HFFc6 (cell line): ENCODE results near the gene ANGPT4. TPM values are rescaled to one million over a fixed set of nuclear protein-coding genes. Genes with fewer than 3 reads are reported as not detected.
"Not testable (repeated sequence)": the region's sequence is repeated elsewhere in the genome, so short reads cannot be mapped to it uniquely, and the experiment has no call there.

Experiments used
- DNase-seq: peaks from one replicate; pipeline ENCODE4 v3.0.0-alpha.2; 2018
- H3K27ac Mint-ChIP-seq: 2 replicates; pipeline ENCODE4 v1.8.0; 2020; ENCODE audit warnings: mild to moderate bottlenecking, mixed read lengths
- H3K27me3 Mint-ChIP-seq: 2 replicates; pipeline ENCODE4 v1.8.0; 2021; ENCODE audit warnings: mild to moderate bottlenecking, moderate library complexity, mixed read lengths; ENCODE audit not compliant: insufficient read depth
- H3K36me3 Mint-ChIP-seq: 2 replicates; pipeline ENCODE4 v1.8.0; 2021; ENCODE audit warnings: low read depth, mixed read lengths
- H3K4me1 Mint-ChIP-seq: 2 replicates; pipeline ENCODE4 v1.8.0; 2020; ENCODE audit warnings: low read depth, mixed read lengths
- H3K4me3 Mint-ChIP-seq: 2 replicates; pipeline ENCODE4 v1.8.0; 2020; ENCODE audit warnings: mild to moderate bottlenecking, moderate library complexity, mixed read lengths
- H3K9me3 Mint-ChIP-seq: 2 replicates; pipeline ENCODE4 v1.8.0; 2020; ENCODE audit warnings: mild to moderate bottlenecking, mixed read lengths
- CTCF ChIP-seq: fragments of 200-600 bp; sonication (generic); IDR thresholded peaks from 2 replicates; pipeline ENCODE4 v1.5.0; 2021; ENCODE audit warnings: antibody characterized with exemption, mild to moderate bottlenecking
- total RNA-seq, 6 experiments: library from RNA; stranded (reverse); fragmentation: NEBNext Ultra II Directional; extraction: Animal tissue kit (Norgen Biotek cat#: 25700); gene quantifications; 2 replicates in 1 of 6; 3 replicates in 5 of 6; pipeline ENCODE4 v1.2.3, GENCODE V29; 2021

ANGPT4 gene
- total RNA-seq, 6 experiments from 2014 or later, result not detected

GRCh38 chr20:828987-829386 lies 87.1 kb downstream of the ANGPT4 start:
- Mint-ChIP-seq H3K9me3 (no peaks in the 10 kb centered on the region), H3K4me1 (peaks cover 30% of the 10 kb centered on the region), H3K27ac (no peak overlapping the region), H3K36me3 (no peaks in the 10 kb centered on the region), H3K4me3 (no peak overlapping the region), H3K27me3 (no peaks in the 10 kb centered on the region; the same call in 1 of the 2 replicates)
- DNase-seq, result no peak
- no peak for TF ChIP-seq CTCF

- H3K27me3 Mint-ChIP-seq, H3K36me3 Mint-ChIP-seq, H3K27ac Mint-ChIP-seq, DNase-seq, H3K9me3 Mint-ChIP-seq, H3K4me3 Mint-ChIP-seq: not testable (repeated sequence)
- H3K4me1 Mint-ChIP-seq, result peaks cover 27% of the 10 kb centered on the region
Measured at GRCh38 chr20:827981-828380, 88.2 kb downstream of the ANGPT4 start.

DNA sequence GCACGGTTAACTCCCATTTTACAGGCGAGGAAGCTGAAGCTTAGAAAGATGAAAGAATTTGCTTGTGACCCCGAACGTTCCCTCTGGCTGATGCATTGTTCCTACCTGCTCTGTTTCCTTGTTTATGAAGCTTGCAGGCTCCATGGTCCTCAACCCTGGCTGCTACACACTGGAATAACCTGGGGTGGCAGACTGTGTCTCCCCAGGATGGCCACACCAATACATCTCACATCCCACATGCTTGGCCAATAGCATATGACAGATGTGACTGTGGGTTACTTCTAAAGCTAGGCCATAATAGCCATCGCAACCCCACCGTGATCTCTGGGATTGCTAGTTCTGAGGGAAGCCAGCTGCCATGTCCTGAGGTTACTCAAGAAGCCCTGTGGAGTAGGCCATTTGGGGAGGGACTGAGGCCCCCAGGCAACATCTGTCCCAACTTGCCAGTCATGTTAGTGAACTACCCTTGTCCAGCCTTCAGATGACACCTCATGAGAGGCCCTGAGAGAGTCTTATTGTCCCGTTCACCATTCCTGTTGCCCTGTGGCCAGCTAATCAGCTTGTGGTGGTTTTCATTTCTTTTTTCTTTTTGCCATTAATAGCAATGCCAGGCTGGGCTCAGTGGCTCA lies 89.3 kb downstream of the ANGPT4 start:
- no peak overlapping the region for H3K27ac Mint-ChIP-seq
- H3K36me3 Mint-ChIP-seq, result no peaks in the 10 kb centered on the region
- DNase-seq, result no peak
- TF ChIP-seq CTCF, result no peak
- peaks cover 24% of the 10 kb centered on the region for H3K4me1 Mint-ChIP-seq
- H3K27me3 Mint-ChIP-seq, result no peaks in the 10 kb centered on the region; the same call in none of the 2 replicates
- no peak overlapping the region for H3K4me3 Mint-ChIP-seq
- no peaks in the 10 kb centered on the region for H3K9me3 Mint-ChIP-seq

GRCh38 chr20:825710-826421 lies 90.3 kb downstream of the ANGPT4 start:
- Mint-ChIP-seq H3K4me3 (no peak overlapping the region), H3K36me3 (no peaks in the 10 kb centered on the region), H3K27me3 (peaks cover under 1% of the 10 kb centered on the region), H3K4me1 (peaks cover 24% of the 10 kb centered on the region), H3K27ac (no peak overlapping the region), H3K9me3 (no peaks in the 10 kb centered on the region)
- TF ChIP-seq CTCF, result no peak
- no peak for DNase-seq

DNA sequence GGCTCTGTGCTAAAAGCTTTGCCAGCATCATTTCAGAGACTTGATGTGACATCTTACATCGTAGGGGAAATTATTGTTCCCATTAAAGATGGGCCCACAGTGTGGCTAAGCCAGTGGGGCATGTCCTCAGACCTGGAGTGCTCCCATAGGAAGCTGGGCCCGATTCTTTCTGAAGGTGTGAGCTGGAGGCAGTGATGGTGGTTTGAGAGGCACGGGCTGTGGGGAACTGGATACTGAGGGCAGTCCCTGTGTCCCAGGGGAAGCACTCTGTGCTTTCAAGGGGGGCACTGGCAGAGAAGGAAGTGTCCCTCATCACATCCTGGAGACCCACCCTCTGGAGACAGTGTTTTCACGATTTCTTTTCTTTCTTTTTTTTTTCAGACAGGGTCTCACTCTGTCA lies 91.2 kb downstream of the ANGPT4 start:
- Mint-ChIP-seq H3K27ac (no peak overlapping the region), H3K27me3 (peaks cover 6% of the 10 kb centered on the region), H3K4me1 (peaks cover 22% of the 10 kb centered on the region), H3K36me3 (no peaks in the 10 kb centered on the region), H3K9me3 (no peaks in the 10 kb centered on the region), H3K4me3 (no peak overlapping the region)
- TF ChIP-seq CTCF, result no peak
- no peak for DNase-seq

GRCh38 chr20:824490-824889 lies 91.6 kb downstream of the ANGPT4 start:
- H3K4me3 Mint-ChIP-seq, result no peak overlapping the region
- DNase-seq, result no peak
- H3K9me3 Mint-ChIP-seq, result no peaks in the 10 kb centered on the region
- H3K27me3 Mint-ChIP-seq, result peaks cover 8% of the 10 kb centered on the region
- H3K27ac Mint-ChIP-seq, result no peak overlapping the region
- peaks cover 18% of the 10 kb centered on the region for H3K4me1 Mint-ChIP-seq
- no peaks in the 10 kb centered on the region for H3K36me3 Mint-ChIP-seq
- no peak for TF ChIP-seq CTCF
